DMS53 treated with DMSO at 0.1 percent for 48 hours (cell line): ENCODE data around the gene KRT81.
"Not testable (repeated sequence)": the region's sequence is repeated elsewhere in the genome, so short reads cannot be mapped to it uniquely, and the experiment has no call there.

Source experiments
- DNase-seq: peaks from one replicate; lab custom pipeline; 2025; ENCODE audit not compliant: unreplicated experiment; lab: John Stamatoyannopoulos, UW

The KRT81 gene

GRCh38 chr12:52318241-52318990 lies 27.1 kb upstream of the KRT81 start:
- DNase-seq, result no peak

GRCh38 chr12:52317468-52318052 lies 26.2 kb upstream of the KRT81 start:
- no peak for DNase-seq

GRCh38 chr12:52316701-52317100 lies 25.4 kb upstream of the KRT81 start:
- DNase-seq, result no peak

- DNase-seq, result no peak
These were observed 25.0 kb upstream of the KRT81 start for GRCh38 chr12:52316290-52316689.

- DNase-seq, result not testable (repeated sequence)
These were observed 24.4 kb upstream of the KRT81 start for GRCh38 chr12:52315721-52316120.

GRCh38 chr12:52314511-52314910 lies 23.2 kb upstream of the KRT81 start:
- no peak for DNase-seq

GRCh38 chr12:52313926-52314325 lies 22.6 kb upstream of the KRT81 start:
- no peak for DNase-seq

GRCh38 chr12:52313461-52313860 lies 22.1 kb upstream of the KRT81 start:
- DNase-seq, result no peak

- no peak for DNase-seq
These were observed 20.8 kb upstream of the KRT81 start for GRCh38 chr12:52312086-52312485.

- DNase-seq, result no peak
These were observed 19.9 kb upstream of the KRT81 start for GRCh38 chr12:52311285-52311648.

GRCh38 chr12:52310622-52311284 lies 19.4 kb upstream of the KRT81 start:
- DNase-seq, result no peak

- no peak for DNase-seq
These were observed 17.6 kb upstream of the KRT81 start for GRCh38 chr12:52308806-52309425.

GRCh38 chr12:52307836-52308805 lies 16.8 kb upstream of the KRT81 start:
- peak; percentile 39 for DNase-seq

- no peak for DNase-seq
These were observed 15.4 kb upstream of the KRT81 start for GRCh38 chr12:52306731-52307130.

- DNase-seq, result no peak
These were observed 14.8 kb upstream of the KRT81 start for GRCh38 chr12:52305921-52306705.

- not testable (repeated sequence) for DNase-seq
These were observed 13.6 kb upstream of the KRT81 start for GRCh38 chr12:52304941-52305411.

- not testable (repeated sequence) for DNase-seq
These were observed 11.0 kb upstream of the KRT81 start for GRCh38 chr12:52302242-52302914.

GRCh38 chr12:52301721-52302120 lies 10.4 kb upstream of the KRT81 start:
- not testable (repeated sequence) for DNase-seq
